Astrocyte (in vitro differentiated cells and primary cell): ENCODE measurements around the gene TCF7. TPM values are rescaled to one million over a fixed set of nuclear protein-coding genes. Genes with fewer than 3 reads are reported as not detected.

Experiments
- DNase-seq: peaks from one replicate; pipeline ENCODE4 v3.0.0-alpha.2; 2010; ENCODE audit warnings: low read depth
- FAIRE-seq: peaks from 2 replicates; lab custom pipeline; 2011; peaks lifted over from hg19 to GRCh38; lab: Jason Lieb, UNC
- H2AFZ ChIP-seq: 2 replicates; pipeline ENCODE4 v1.6.0; 2012; ENCODE audit warnings: low read depth, low read length, inconsistent platforms
- H3K27ac ChIP-seq: 2 replicates; pipeline ENCODE4 v1.5.1; 2011; ENCODE audit warnings: low read depth, low read length, inconsistent platforms
- H3K27me3 ChIP-seq: 2 replicates; pipeline ENCODE4 v1.6.0; 2011; ENCODE audit warnings: low read length, inconsistent platforms; ENCODE audit not compliant: insufficient read depth
- H3K36me3 ChIP-seq: 2 replicates; pipeline ENCODE4 v1.5.1; 2011; ENCODE audit warnings: low read length, inconsistent platforms; ENCODE audit not compliant: insufficient read depth
- H3K4me1 ChIP-seq: 2 replicates; pipeline ENCODE4 v1.5.1; 2011; ENCODE audit warnings: low read length, inconsistent platforms; ENCODE audit not compliant: insufficient read depth
- H3K4me2 ChIP-seq: 2 replicates; pipeline ENCODE4 v1.6.0; 2012; ENCODE audit warnings: low read length, inconsistent platforms
- H3K4me3 ChIP-seq: 2 replicates; pipeline ENCODE4 v1.5.1; 2011; ENCODE audit warnings: low read depth, mild to moderate bottlenecking, low read length, inconsistent platforms; ENCODE audit not compliant: insufficient read depth
- H3K79me2 ChIP-seq: 2 replicates; pipeline ENCODE4 v1.6.0; 2012; ENCODE audit warnings: mild to moderate bottlenecking, low read length, inconsistent platforms; ENCODE audit not compliant: insufficient read depth
- H3K9ac ChIP-seq: 2 replicates; pipeline ENCODE4 v1.6.0; 2012; ENCODE audit warnings: mild to moderate bottlenecking, low read length, inconsistent platforms
- H3K9me3 ChIP-seq: 2 replicates; pipeline ENCODE4 v1.5.1; 2012; ENCODE audit warnings: low read depth, mild to moderate bottlenecking, low read length, inconsistent platforms; ENCODE audit not compliant: insufficient read depth
- H4K20me1 ChIP-seq: 2 replicates; pipeline ENCODE4 v1.6.0; 2012; ENCODE audit warnings: low read length, inconsistent platforms; ENCODE audit not compliant: insufficient read depth
- H3K27ac Mint-ChIP-seq: one replicate; pipeline ENCODE4 v1.8.0; 2021; ENCODE audit warnings: mild to moderate bottlenecking, mixed read lengths; ENCODE audit not compliant: unreplicated experiment
- H3K27me3 Mint-ChIP-seq: one replicate; pipeline ENCODE4 v1.8.0; 2021; ENCODE audit warnings: low read depth, mixed read lengths; ENCODE audit not compliant: unreplicated experiment
- H3K36me3 Mint-ChIP-seq: one replicate; pipeline ENCODE4 v1.8.0; 2021; ENCODE audit warnings: low read depth, mixed read lengths; ENCODE audit not compliant: unreplicated experiment
- H3K4me1 Mint-ChIP-seq: one replicate; pipeline ENCODE4 v1.8.0; 2021; ENCODE audit warnings: low read depth, mixed read lengths; ENCODE audit not compliant: unreplicated experiment
- H3K4me3 Mint-ChIP-seq: one replicate; pipeline ENCODE4 v1.8.0; 2021; ENCODE audit warnings: mild to moderate bottlenecking, moderate library complexity, mixed read lengths; ENCODE audit not compliant: unreplicated experiment
- H3K9me3 Mint-ChIP-seq: one replicate; pipeline ENCODE4 v1.8.0; 2021; ENCODE audit warnings: mild to moderate bottlenecking, mixed read lengths; ENCODE audit not compliant: unreplicated experiment
- CTCF ChIP-seq: IDR thresholded peaks from 2 replicates; pipeline ENCODE4 v1.5.1; 2011; ENCODE audit warnings: low read depth, mild to moderate bottlenecking, inconsistent platforms, low read length, moderate library complexity; ENCODE audit not compliant: insufficient read depth
- EZH2 ChIP-seq: IDR thresholded peaks from 2 replicates; pipeline ENCODE4 v1.6.1; 2012; ENCODE audit warnings: mild to moderate bottlenecking, low read length, inconsistent platforms; ENCODE audit not compliant: insufficient read depth
- total RNA-seq: library from RNA; stranded (reverse); gene quantifications from 2 replicates; pipeline ENCODE4 v1.2.1, GENCODE V29; 2021

TCF7 gene
- total RNA-seq, 1 donor from 2014 or later, result 2.6 TPM

GRCh38 chr5:134072471-134073210 lies 41.8 kb upstream of the TCF7 start:
- Histone ChIP-seq H4K20me1 (no peaks in the 10 kb centered on the region), H3K36me3 (no peaks in the 10 kb centered on the region), H3K79me2 (no peaks in the 10 kb centered on the region), H3K9ac (no peak overlapping the region), H2AFZ (no peak overlapping the region), H3K4me2 (no peak overlapping the region), H3K9me3 (no peaks in the 10 kb centered on the region), H3K27ac (no peak overlapping the region), H3K4me1 (peaks cover 9% of the 10 kb centered on the region), H3K27me3 (no peaks in the 10 kb centered on the region), H3K4me3 (no peak overlapping the region)
- Mint-ChIP-seq H3K9me3 (peaks cover 1% of the 10 kb centered on the region), H3K36me3 (peaks cover 3% of the 10 kb centered on the region), H3K27ac (no peak overlapping the region), H3K27me3 (peaks cover 27% of the 10 kb centered on the region), H3K4me3 (no peak overlapping the region), H3K4me1 (no peaks in the 10 kb centered on the region)
- FAIRE-seq (no peak), DNase-seq (no peak)
- TF ChIP-seq EZH2 (no peak), CTCF (no peak)

GRCh38 chr5:134073404-134073803 lies 41.1 kb upstream of the TCF7 start:
- H3K9me3 Mint-ChIP-seq, result peaks cover 1% of the 10 kb centered on the region
- H3K9ac ChIP-seq, result no peak overlapping the region
- no peak overlapping the region for H2AFZ ChIP-seq
- H3K4me1 ChIP-seq, result peaks cover 9% of the 10 kb centered on the region
- peaks cover 30% of the 10 kb centered on the region for H3K27me3 Mint-ChIP-seq
- no peak for DNase-seq
- H3K4me1 Mint-ChIP-seq, result no peaks in the 10 kb centered on the region
- no peaks in the 10 kb centered on the region for H3K36me3 ChIP-seq
- H3K27ac ChIP-seq, result no peak overlapping the region
- no peak overlapping the region for H3K27ac Mint-ChIP-seq
- no peak for TF ChIP-seq EZH2
- no peak for TF ChIP-seq CTCF
- H4K20me1 ChIP-seq, result no peaks in the 10 kb centered on the region
- H3K36me3 Mint-ChIP-seq, result peaks cover 3% of the 10 kb centered on the region
- H3K27me3 ChIP-seq, result no peaks in the 10 kb centered on the region
- H3K4me2 ChIP-seq, result no peak overlapping the region
- H3K4me3 Mint-ChIP-seq, result no peak overlapping the region
- no peaks in the 10 kb centered on the region for H3K79me2 ChIP-seq
- H3K9me3 ChIP-seq, result no peaks in the 10 kb centered on the region
- H3K4me3 ChIP-seq, result no peak overlapping the region
- no peak for FAIRE-seq

- no peak overlapping the region for H3K27ac Mint-ChIP-seq
- TF ChIP-seq CTCF (no peak), EZH2 (no peak)
- H3K9me3 ChIP-seq, result no peaks in the 10 kb centered on the region
- FAIRE-seq, result no peak
- no peak overlapping the region for H3K4me3 Mint-ChIP-seq
- peaks cover 9% of the 10 kb centered on the region for H3K4me1 ChIP-seq
- H3K27me3 Mint-ChIP-seq, result peaks cover 33% of the 10 kb centered on the region
- no peak overlapping the region for H3K4me2 ChIP-seq
- H3K4me1 Mint-ChIP-seq, result no peaks in the 10 kb centered on the region
- H3K36me3 Mint-ChIP-seq, result peaks cover 3% of the 10 kb centered on the region
- H3K27ac ChIP-seq, result no peak overlapping the region
- no peaks in the 10 kb centered on the region for H3K27me3 ChIP-seq
- H4K20me1 ChIP-seq, result no peaks in the 10 kb centered on the region
- no peak for DNase-seq
- no peak overlapping the region for H2AFZ ChIP-seq
- H3K79me2 ChIP-seq, result no peaks in the 10 kb centered on the region
- no peaks in the 10 kb centered on the region for H3K36me3 ChIP-seq
- H3K9ac ChIP-seq, result no peak overlapping the region
- no peak overlapping the region for H3K4me3 ChIP-seq
- peaks cover 3% of the 10 kb centered on the region for H3K9me3 Mint-ChIP-seq
These were observed 39.4 kb upstream of the TCF7 start for GRCh38 chr5:134075102-134075501.
